Skin of body (tissue), 2 donors: ENCODE results near the gene C2CD2. TPM values are rescaled to one million over a fixed set of nuclear protein-coding genes. Genes with fewer than 3 reads are reported as not detected.

ENCODE experiments used
- DNase-seq: peaks from one replicate; lab custom pipeline; 2025; lab: John Stamatoyannopoulos, UW
- total RNA-seq: library from RNA; depleted of rRNA; stranded (reverse); fragments of >200 nt; gene quantifications from one replicate; pipeline ENCODE4 v1.2.3, GENCODE V29; 2014

C2CD2 gene
- total RNA-seq, 1 donor from 2014 or later: 17.1 TPM

DNA sequence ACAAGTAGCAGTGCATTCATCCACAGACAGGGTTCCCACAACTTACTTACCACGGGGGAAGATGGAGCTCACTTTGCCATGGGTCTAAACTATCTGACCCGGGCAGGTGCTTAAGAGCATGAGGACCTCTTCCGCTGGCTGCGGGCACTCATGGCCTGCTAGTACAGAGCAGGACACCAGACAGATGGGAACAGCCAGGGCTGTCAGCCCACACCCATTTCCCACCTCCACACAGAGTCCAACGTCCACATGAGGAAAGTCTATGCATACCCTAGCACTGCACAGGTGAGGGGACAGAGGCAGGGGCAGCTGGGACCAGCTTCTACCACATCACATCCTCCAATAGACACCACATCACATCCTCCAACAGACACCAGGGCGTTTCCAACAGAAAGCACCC, 38.9 kb downstream of the C2CD2 start:
- DNase-seq: no peak

DNA sequence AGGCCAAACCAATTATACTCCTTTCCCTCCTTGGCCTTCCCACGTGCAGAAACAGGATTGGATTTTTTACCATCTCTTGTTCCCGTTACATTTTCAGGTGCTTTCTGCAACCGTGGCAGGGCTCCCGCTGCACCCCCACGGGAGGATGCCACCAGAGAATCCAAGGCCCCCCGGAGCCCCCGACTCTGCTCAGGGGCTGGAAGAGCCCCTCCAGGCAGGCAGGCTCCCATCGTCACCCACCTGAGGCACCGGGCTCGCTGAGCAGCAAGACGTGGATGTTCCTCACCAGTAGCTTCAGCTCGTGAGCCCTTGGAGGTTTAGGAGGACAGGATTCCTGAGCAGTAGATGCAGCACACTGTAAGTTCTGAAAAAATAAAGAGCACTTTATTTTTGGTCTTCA, 39.5 kb downstream of the C2CD2 start:
- DNase-seq: no peak

DNA sequence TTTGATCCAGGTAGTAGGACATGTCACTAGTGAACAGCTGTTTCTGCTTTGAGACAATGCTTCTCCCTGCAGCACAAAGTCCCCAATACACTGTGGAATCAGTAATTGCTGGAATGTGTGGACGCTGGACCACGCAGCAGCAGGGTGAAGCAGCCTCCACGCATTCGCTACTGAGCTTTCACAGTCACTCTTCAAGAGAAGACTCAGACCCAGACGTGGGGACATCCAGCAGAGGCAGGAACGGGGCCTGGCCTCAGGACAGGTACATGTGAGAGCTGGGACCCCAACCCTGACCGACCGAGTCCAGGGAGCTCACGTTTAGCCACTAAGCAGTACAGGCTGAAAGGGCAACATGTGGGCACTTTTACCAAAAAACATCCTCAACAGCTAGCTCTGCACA, 40.6 kb downstream of the C2CD2 start:
- no peak for DNase-seq

DNA sequence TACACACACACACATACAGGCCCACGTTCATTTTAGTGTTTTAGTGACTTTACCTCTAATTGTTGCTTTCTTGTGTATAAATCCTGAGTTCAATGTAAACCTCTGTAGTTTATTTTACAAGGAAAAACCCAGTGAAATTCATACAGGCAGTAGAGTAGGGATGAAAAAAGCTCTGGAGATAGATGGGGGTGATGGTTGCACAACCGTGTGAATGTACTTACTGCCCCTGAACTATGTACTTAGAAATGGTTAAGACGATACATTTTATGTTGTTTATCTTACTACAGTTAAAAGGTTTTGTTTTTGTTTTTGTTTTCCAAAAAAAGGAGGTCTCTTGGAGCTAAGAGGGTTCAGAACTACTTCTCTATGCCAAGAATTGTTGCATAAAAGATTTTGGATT, 45.0 kb downstream of the C2CD2 start:
- DNase-seq: no peak

DNA sequence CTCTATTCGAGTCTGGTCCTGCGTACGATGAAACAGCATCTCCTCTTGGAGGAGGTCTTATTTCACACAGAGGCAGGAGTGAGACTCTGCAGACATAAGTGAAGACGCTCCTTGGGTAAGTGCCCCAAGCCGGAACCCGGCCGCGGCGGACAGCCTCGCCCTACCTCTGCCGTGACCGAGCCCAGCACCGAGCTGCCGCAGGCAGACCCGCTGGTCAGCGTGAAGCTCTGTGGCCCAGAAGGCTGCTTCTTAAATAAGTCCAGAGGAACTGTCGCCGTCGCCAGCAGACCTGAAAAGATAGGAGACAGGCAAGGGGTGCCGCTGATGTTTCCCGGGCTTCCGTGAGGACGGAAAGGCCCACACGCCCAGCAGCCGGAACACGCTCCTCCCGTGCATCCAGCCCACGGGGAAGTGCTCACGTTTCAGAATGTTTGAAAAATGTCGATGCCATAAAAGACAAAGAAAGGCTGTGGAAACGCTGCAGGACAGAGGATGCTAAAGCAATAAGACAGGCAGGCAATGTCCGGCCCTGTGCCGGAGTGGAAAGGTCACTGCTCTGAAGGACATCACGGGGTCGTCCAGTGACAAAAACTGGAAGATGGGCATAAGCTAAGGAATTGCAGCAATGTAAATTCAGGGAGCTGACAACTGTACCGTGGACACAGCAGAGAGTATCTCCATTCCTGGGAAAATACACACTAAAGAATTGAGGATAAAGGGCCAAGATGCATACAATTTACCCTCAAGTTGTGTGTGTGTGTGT, 46.1 kb downstream of the C2CD2 start:
- DNase-seq: no peak

DNA sequence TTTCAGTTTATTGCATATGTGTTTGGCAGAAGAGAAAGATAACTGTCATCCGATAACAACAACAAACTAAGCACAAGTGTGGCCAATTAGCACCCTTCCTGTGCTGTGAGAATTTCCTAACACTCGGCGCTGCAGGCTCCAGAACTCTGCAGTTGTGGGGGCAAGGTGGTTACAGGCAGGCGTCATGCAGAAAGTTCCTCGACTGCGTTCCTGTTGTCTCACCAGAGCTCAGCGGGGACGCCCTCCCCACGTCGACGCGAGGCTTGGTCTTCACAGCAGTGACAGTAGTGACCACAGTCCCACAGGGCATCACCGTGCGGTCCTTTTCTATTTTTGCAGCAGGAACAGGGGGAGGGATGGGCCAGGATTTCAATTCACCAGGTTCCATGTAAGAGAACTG, 47.0 kb downstream of the C2CD2 start:
- no peak for DNase-seq

DNA sequence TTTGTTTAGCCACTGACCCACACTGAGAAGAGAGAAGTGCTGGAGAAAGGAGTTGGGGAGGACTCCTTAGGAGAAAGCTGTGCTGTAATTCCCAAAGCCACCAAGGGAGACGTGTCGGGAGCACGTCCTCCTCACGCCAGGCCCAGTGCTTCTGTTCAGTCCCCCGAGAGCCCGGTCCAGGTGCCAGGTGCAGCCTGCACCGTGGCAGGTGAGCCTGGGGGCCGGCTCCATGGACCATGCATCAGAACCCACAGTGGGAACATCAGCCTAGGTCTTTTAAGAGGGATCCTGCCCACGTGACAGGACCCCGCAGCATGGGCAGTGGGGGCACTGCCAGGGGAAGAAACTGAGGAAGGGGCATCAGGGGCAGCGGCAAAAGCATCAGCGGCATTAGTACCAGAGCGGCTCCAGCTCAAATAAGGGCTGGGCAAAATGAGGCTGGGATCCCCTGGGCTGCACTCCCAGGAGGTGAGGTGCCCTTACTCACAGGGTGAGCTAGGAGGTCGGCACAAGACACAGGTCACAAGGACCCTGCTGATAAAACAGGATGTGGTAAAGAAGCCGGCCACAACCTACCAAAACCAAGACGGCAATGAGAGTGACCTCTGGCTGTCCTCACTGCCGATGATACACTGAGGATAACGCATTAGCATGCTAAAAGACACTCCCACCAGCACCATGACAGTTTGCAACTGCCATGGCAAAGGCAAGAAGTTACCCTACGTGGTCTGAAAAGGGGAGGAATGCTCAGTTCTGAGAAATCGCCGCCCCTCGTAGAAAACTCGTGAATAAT, 50.1 kb downstream of the C2CD2 start:
- DNase-seq: no peak

DNA sequence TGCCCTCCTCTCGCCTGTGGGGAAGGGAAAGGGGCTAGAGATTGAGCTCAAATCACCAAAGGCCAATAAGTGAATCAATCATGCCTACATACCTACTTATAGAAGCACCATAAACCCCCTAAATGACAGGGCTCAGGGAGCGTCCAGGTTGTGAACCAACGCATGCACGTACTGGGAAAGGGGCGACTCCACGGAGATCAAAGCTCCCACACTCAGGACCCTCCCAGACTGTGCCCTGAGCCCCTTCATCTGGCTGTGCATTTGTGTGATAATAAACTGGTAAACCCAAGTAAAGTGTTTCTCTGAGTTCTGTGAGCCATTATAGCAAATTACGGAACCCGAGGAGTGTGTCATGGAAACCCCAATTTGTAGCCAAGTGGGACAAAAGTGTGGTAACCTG, 50.9 kb downstream of the C2CD2 start:
- DNase-seq: no peak

DNA sequence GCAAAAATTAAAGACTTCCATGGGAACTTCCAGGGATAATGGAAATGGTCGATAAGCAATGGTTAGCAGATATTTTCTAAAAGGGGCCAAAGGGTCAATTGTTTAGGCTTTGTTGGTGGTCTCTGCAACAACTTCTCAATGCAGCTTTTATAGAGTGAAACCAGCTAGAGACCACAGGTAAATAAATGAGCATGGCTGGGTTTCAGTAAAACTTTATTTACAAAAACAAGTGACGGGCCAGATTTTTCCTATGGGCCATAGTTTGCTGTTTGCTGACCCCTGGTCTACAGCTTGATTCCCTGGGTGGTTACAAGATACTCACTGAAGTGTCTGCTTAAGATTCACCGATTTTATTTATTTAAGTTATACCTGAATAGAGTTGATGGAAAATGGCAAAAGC, 52.0 kb downstream of the C2CD2 start:
- no peak for DNase-seq

DNA sequence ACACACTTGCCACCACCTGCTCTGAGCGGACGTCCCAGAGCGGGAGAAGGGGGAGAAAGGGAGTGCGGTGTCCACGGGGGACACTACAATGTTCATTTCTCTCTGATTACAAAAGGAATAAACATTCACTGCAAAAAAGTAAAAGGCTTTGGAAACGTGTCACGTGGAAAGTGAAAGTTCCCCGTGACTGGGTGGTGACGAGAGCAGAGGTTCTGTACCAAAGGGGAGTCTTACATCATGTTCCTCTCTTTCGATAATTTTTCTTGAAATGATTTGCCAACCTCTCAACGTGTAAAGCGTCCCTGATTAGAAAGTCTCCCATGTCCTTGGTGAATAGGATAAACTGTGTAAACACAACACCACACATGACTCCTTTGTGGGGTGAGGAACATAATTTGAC, 52.7 kb downstream of the C2CD2 start:
- DNase-seq: no peak

DNA sequence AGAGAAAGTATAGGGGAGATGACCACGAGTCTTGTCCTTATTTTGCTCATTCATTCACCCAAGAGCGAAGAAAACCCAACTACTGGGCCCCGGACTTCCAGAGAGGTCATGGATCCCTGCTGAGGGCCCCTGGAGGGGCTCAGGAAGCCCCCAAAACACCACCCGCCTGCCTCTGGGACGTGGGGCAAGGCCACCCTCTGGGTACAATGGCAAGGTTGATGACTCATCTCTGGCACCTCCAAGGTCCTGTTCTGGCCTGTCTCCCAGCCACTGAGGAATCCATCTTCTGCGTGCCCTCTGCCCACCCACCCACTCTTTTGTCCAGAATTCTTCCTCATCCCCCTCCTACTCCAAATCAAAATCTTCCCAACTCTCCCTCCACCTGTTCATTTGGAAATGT, 53.4 kb downstream of the C2CD2 start:
- no peak for DNase-seq

DNA sequence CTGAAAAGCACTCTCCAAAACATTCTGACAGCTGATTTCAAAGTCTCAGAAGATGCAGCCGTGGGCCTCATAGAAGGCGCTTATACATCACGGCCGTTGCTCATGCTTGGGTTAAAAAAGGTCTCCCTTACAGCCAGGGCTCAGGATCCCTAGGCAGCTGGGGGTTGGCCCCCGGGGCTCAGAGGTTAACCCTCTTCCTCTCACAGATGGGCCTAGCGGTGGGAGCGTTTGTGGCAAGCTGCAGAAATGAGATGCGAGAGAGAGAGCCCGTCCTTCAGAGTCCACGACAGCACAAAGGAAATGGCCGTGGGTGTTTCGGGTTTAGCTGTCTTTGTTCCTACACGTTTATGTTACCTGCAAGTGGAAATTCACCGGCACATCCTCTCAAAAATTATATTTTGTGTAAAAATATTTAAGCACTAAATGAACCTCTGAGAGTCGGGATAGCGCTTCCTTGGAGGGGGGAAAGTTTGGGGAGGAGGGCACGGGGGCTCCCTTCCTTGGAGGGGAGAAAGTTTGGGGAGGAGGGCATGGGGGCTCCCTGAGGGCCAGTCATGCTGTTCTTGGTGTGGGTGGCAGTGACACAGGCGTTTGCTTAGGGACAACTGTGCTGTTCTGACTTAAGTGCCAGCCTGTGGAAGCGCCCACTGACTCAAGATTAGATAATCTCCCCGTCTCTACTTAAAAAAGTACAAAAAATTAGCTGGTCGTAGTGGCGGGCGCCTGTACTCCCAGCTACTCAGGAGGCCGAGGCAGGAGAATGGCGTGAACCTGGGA, 54.2 kb downstream of the C2CD2 start:
- no peak for DNase-seq

DNA sequence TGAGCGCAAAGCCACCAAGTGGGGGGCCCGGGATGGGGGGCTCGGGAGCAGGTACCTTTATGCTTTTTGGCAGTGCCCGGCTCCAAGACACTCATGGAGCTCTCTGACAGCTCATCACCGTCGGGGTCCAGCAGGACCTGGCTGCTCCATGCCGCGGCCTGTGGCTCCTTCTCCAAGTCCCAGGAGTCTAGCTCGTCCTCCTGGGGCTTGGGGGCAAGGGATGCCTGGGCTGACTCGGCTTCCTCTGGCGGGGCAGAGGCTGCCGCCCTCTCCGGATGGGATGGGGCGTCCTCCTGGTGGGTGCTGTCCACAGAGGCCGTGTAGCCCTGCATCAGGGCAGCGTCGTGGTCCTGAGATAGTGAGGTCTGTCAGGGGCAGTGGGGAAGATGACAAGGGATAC, 54.8 kb downstream of the C2CD2 start:
- no peak for DNase-seq

DNA sequence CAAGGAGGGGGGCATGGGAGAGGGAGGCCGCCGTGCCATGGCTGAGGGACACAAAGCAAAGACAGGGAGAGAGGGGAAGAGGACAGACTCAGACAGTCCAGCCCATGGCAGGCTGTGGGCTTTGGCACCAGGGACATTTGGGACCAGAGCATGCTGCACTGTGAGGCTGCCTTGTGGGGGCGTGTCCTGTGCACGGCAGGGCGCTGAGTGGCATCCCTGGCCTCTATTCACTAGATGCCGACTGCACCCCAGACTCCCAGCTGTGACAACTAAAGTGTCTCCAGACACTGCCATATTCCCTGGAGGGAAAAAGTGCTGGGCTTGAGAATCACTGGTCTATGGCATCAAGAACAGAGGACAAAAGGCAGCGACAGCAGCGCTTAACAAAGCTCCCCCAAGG, 56.1 kb downstream of the C2CD2 start:
- no peak for DNase-seq

DNA sequence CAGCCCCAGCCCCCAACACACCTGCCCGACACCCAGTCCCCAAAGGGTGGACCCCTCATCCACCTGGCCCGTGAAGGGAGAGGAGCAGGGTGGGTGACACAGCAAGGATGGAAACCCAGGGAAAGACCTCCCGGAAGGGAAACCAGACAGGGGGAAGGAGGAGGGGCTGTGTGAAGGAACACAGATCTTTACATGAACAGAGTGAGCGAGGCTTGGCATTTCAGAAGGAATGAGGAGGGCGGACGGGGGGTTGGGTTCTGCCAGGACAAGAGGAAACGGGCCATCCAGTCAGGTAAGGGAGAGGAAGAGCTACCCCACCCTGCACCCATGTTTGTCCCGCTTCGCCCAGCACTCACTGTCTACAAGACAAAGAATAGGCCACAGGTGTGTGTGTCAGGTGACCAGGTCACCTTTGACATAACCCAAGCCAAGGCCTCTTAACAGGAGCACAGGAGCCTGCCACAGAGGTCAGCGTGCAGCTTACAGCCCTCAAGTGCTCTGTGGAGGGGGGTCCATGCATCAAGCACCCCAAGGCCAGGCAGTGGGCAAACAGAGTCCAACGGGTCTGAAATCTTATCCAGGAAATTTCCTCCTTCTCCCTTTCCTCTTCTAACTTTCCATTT, 56.7 kb downstream of the C2CD2 start:
- no peak for DNase-seq

DNA sequence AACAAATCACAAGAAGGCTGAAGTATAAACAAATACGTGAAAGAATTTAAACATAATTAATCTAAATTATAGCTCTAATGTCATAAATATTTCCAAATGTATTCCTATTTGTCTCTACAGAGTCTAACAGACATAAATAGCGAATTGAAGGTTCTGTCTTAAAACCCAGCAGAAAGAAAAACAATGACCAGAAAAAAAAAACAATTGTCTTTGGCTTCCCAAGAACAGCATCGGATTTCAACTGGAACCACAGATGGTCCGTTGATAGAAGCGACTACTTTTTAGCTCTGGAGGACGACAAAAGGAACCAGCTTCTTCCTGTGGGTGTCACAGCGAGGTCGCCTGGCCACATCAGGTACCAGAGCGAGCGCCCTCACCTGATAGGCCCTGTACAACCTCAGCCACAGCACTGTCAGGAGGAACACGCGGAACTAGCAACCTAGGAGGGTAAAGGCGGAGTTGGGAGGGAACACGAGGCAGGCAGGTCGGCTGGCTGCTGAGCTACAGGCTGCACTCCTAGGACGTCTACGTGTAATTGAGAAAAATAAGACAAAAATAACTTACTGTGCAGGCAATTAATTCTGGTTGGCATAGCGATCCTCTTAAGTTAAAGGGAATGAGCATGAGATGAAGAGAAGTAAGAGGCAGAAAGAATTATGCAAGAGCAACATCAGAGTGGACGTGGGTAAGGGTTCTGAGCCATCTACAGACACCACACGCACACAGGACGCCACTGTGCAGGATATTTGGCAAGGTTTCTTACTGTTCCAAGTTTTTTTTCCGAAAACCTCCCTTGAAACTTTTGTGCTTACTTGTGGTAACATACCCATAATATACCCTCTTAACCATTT, 58.0 kb downstream of the C2CD2 start:
- no peak for DNase-seq

DNA sequence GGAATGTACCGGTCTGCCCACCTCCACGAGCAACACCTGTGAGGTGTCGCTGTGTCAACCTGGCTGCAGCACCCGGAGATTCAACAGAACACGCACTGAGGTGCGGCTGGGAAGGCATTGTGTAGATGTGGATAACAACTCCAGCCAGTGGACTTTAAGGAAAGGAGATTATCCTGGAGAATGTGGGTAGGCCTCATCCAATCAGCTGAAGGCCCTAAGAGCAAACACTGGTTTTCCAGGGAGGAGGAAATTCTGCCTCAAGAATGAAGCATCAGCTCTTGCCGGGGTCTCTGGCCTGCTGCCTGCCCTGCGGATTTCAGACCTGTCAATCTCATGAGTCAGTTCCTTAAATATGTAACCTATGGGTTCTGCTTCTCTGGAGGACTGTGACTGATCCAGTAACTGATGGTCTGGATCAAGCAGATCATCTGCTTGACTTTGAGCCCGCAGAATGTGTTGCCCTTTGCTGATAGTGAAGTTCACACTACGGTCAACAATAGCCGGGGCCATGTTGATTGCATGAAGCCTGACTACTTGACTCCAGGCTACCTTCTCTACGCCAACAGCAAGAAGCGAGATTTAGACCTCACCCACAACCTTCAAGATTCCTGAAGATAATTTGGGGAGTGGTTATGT, 58.8 kb downstream of the C2CD2 start:
- no peak for DNase-seq

DNA sequence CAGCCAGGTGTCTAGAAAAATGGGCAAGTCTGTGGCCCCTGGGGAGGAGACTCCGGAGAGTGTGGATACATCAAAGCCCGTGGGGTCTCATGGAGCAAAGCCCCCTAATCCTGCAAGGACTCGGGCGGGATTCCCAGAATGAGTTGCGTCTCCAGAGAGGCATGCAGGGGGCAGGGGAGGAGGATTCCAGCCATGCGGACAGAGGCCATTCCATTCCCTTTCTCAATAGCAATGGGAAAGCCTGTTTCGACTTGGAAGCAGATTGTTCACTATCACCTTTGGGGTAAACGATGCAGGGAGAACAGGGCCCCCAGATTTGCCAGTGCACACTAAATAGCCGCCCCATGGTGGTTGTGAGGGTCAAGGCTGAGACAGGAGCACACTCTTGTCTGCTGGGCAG, 59.3 kb downstream of the C2CD2 start:
- no peak for DNase-seq

DNA sequence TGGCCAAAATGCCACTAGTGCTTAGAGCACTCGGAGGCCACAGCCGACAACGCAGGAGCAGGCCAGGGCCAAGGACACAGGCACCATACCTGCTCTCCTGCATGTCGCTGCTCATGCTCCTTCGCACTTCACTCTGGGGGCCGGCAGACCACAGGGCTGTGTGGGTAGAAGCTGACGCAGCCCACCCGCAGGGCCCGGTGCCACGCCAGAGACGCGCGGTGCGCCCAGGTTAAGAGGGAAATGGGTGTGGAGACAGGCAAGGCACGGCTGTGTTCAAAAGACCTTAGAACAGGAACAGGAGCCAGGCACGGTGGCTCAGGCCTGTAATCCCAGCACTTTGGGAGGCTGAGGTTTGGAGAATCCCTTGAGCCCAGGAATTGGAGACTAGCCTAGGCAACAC, 61.1 kb downstream of the C2CD2 start:
- no peak for DNase-seq

DNA sequence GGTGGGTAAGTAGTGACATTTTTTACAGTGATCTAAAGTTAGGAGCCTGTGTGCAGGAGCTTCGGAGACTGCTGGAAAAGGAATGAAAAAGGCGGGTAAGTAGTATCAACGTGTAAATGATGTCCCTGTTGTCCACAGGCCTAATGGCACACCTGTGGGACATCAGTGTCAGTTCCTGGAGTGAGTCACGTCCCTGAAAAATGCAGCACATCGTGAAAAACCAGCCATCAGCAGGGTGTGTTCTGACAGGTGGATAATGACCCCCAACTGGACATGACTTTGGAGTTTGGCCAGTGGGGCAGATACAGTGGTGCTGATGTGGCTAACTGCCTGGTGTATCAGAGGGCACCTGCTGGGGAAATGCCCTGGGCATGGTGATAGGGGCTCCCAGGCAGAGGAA, 62.7 kb downstream of the C2CD2 start:
- DNase-seq: no peak
